ENCODE measurements around the gene SS18L1. TPM values are rescaled to one million over a fixed set of nuclear protein-coding genes. Genes with fewer than 3 reads are reported as not detected.

SS18L1 gene
- total and polyA plus RNA-seq, 2 experiments from 2014 or later: 2.1 to 13.0 TPM

DNA sequence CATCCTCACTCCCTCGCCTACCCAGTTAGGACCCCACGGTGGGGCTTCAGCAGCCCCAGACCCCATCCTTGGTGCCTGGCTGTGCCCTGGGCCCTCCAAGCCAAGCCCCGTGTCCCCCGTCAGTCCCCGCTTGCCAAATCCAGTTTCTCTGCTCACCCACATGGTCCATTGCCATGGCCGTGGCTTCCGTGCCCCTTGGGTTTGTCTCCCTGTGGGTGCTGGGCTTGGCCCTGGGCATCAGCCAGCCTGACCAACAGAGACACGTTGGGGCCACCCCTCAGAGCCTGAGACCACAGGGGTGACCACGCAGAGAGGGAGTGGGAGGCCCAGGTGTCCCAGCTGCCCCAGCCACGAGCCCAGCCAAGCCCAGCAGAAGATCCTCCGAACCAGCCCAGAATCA lies 7.7 kb downstream of the SS18L1 start:
- H3K27me3 ChIP-seq: no peaks in the 10 kb centered on the region
- H3K4me3 ChIP-seq: no peak overlapping the region
- H3K9me3 ChIP-seq (ENCODE audit: low read depth): no peaks in the 10 kb centered on the region
- H3K4me1 ChIP-seq (ENCODE audit: insufficient read depth): no peaks in the 10 kb centered on the region
- peaks cover 67% of the 10 kb centered on the region for H4K20me1 ChIP-seq (ENCODE audit: insufficient read depth, poor library complexity, severe bottlenecking)
- no peak overlapping the region for H2AFZ ChIP-seq
- H3K9me2 ChIP-seq (replicated peaks; ENCODE audit: insufficient read depth): no peaks in the 10 kb centered on the region
- DNase-seq (ENCODE audit: low spot score): no peak
- WGBS (ENCODE audit: low lambda C conversion rate, missing lambda C conversion rate): 94% methylated on average over 10 of the region's 11 CpGs
- H3K4me2 ChIP-seq: no peak overlapping the region
- H3K79me2 ChIP-seq: peaks cover 99% of the 10 kb centered on the region
- no peaks in the 10 kb centered on the region for H3K36me3 ChIP-seq (replicated peaks; ENCODE audit: insufficient read depth, low read depth)
- no peak overlapping the region for H3K27ac ChIP-seq
- TF ChIP-seq EZH2 (IDR thresholded peaks at IDR 0.05; ENCODE audit: borderline replicate concordance) (no peak), EZH2phosphoT487 (IDR thresholded peaks at IDR 0.05; ENCODE audit: low read depth, severe bottlenecking, unreplicated experiment) (no peak)
- TF ChIP-seq, protein P1, sequence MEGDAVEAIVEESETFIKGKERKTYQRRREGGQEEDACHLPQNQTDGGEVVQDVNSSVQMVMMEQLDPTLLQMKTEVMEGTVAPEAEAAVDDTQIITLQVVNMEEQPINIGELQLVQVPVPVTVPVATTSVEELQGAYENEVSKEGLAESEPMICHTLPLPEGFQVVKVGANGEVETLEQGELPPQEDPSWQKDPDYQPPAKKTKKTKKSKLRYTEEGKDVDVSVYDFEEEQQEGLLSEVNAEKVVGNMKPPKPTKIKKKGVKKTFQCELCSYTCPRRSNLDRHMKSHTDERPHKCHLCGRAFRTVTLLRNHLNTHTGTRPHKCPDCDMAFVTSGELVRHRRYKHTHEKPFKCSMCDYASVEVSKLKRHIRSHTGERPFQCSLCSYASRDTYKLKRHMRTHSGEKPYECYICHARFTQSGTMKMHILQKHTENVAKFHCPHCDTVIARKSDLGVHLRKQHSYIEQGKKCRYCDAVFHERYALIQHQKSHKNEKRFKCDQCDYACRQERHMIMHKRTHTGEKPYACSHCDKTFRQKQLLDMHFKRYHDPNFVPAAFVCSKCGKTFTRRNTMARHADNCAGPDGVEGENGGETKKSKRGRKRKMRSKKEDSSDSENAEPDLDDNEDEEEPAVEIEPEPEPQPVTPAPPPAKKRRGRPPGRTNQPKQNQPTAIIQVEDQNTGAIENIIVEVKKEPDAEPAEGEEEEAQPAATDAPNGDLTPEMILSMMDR (IDR thresholded peaks at IDR 0.05; ENCODE audit: poor library complexity): no peak

DNA sequence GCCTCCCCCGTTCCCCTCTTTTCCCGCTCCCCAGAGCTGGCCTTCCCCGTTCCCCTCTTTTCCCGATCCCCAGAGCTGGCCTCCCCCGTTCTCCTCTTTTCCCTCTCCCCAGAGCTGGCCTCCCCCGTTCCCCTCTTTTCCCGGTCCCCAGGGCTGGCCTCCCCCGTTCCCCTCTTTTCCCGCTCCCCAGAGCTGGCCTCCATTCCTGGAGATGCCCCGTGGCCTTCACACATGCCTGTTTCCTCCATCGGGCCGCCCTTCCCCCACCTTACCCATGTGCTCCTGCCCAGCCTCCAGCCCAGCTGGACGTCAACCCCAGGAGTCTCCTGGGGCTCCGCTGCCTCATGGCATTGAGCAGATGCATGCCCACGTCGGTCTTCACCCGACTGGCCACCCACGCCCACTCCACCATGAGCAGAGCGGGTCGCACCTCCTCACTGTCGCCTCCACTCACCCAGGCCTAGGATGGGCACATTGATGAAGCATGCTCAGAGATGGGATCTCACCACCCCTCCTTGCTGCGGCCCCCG lies 8.3 kb downstream of the SS18L1 start:
- Histone ChIP-seq H3K4me2 (no peak overlapping the region), H4K20me1 (ENCODE audit: insufficient read depth, poor library complexity, severe bottlenecking) (peaks cover 67% of the 10 kb centered on the region), H3K9me3 (ENCODE audit: low read depth) (no peaks in the 10 kb centered on the region), H3K27ac (no peak overlapping the region), H3K36me3 (replicated peaks; ENCODE audit: insufficient read depth, low read depth) (no peaks in the 10 kb centered on the region), H3K27me3 (no peaks in the 10 kb centered on the region), H3K9me2 (replicated peaks; ENCODE audit: insufficient read depth) (no peaks in the 10 kb centered on the region), H3K79me2 (peaks cover 98% of the 10 kb centered on the region), H2AFZ (no peak overlapping the region), H3K4me3 (no peak overlapping the region), H3K4me1 (ENCODE audit: insufficient read depth) (no peaks in the 10 kb centered on the region)
- WGBS (ENCODE audit: low lambda C conversion rate, missing lambda C conversion rate): 93% methylated on average over 14 of the region's 23 CpGs
- TF ChIP-seq, protein P1 (IDR thresholded peaks at IDR 0.05; ENCODE audit: poor library complexity): no peak
- TF ChIP-seq EZH2 (IDR thresholded peaks at IDR 0.05; ENCODE audit: borderline replicate concordance): no peak
- no peak for TF ChIP-seq EZH2phosphoT487 (IDR thresholded peaks at IDR 0.05; ENCODE audit: low read depth, severe bottlenecking, unreplicated experiment)
- DNase-seq (ENCODE audit: low spot score): no peak

DNA sequence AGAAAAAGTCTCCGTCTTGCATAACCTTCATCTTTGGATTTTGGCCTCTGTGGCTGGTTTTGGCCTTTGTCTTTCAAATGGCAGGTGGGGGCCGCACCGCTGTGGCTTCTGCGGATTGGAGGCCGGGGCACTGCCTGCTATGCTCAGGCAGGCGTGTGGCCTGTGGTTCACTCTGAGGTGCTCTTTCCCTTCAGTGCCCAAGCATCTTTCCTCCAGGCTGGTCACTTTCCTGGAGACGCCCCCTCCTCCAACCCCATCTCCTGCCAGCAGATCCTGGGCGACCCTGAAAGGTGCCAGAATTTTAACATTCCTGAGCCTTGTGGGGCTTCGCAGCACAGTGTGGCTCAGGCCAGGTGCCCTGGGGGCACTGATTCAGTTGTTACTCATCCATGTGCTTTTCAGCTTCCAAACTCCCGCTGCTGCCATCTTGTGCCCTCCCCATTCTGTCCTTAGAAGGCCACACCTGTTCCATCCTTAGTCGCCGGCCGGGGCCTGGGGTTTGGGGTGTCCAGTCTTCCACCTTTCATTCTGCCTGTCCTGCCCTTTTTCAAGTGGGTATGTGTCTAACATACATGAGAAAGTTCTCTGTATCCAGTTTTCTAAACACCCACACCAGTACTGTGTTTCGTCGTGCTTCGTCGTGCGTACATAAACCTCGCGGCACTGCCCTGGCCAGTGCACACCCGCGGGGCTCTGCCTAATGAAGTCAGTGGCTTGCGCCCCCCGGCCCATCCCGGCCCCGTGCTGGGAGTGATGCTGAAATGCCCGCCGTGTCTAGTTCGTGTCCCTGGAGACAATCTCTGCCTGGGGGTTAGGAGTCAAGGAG lies 12.1 kb downstream of the SS18L1 start:
- no peaks in the 10 kb centered on the region for H3K27me3 ChIP-seq
- no peak overlapping the region for H3K4me3 ChIP-seq
- H3K79me2 ChIP-seq: peaks cover 76% of the 10 kb centered on the region
- no peaks in the 10 kb centered on the region for H3K9me3 ChIP-seq (ENCODE audit: low read depth)
- TF ChIP-seq, protein P1 (IDR thresholded peaks at IDR 0.05; ENCODE audit: poor library complexity): no peak
- no peak for TF ChIP-seq EZH2phosphoT487 (IDR thresholded peaks at IDR 0.05; ENCODE audit: low read depth, severe bottlenecking, unreplicated experiment)
- no peak for TF ChIP-seq EZH2 (IDR thresholded peaks at IDR 0.05; ENCODE audit: borderline replicate concordance)
- H4K20me1 ChIP-seq (ENCODE audit: insufficient read depth, poor library complexity, severe bottlenecking): peaks cover 48% of the 10 kb centered on the region
- 93% methylated on average over 29 of the region's 29 CpGs for WGBS (ENCODE audit: low lambda C conversion rate, missing lambda C conversion rate)
- H3K27ac ChIP-seq: no peak overlapping the region
- DNase-seq (ENCODE audit: low spot score): no peak
- H3K4me1 ChIP-seq (ENCODE audit: insufficient read depth): no peaks in the 10 kb centered on the region
- no peak overlapping the region for H3K4me2 ChIP-seq
- H3K9me2 ChIP-seq (replicated peaks; ENCODE audit: insufficient read depth): no peaks in the 10 kb centered on the region
- no peaks in the 10 kb centered on the region for H3K36me3 ChIP-seq (replicated peaks; ENCODE audit: insufficient read depth, low read depth)
- H2AFZ ChIP-seq: no peak overlapping the region
